H1 (cell line): ENCODE results near the gene MALT1. TPM values are rescaled to one million over a fixed set of nuclear protein-coding genes. Genes with fewer than 3 reads are reported as not detected.

Experiments used
- CTCF ChIA-PET: fragments of 300-600 bp; sonication (Branson Sonifier 250); formaldehyde crosslinking; loops from one replicate; lab custom pipeline; 2021; ENCODE audit not compliant: partially characterized antibody; lab: Charles Lee
- POLR2A ChIA-PET: fragments of 300-600 bp; sonication (Branson Sonifier 250); formaldehyde crosslinking; loops from one replicate; lab custom pipeline; 2021; ENCODE audit warnings: inconsistent platforms; ENCODE audit not compliant: partially characterized antibody; lab: Charles Lee
- DNase-seq, 2 experiments: peaks; one replicate each; pipeline versions ENCODE4 v3.0.0 to v3.0.0-alpha.2; 2010 to 2022; ENCODE audit warnings: low spot score in 2 of 2, low read depth in 1 of 2, mixed read lengths in 1 of 2
- FAIRE-seq: peaks from 2 replicates; lab custom pipeline; 2011; peaks lifted over from hg19 to GRCh38; lab: Jason Lieb, UNC
- H2AFZ ChIP-seq: 2 replicates; pipeline ENCODE4 v1.8.1; 2012; ENCODE audit warnings: low read length, inconsistent platforms
- H2AK5ac ChIP-seq: 2 replicates; pipeline ENCODE4 v1.6.1; 2013; ENCODE audit warnings: low read depth, low read length
- H2BK120ac ChIP-seq: replicated peaks from 2 replicates; pipeline ENCODE3; 2013; ENCODE audit warnings: low read depth, low read length, inconsistent platforms
- H2BK12ac ChIP-seq: 2 replicates; pipeline ENCODE4 v1.6.1; 2013; ENCODE audit warnings: low read depth, low read length
- H2BK15ac ChIP-seq: 2 replicates; pipeline ENCODE4 v1.6.1; 2013; ENCODE audit warnings: low read length
- H2BK20ac ChIP-seq: 2 replicates; pipeline ENCODE4 v1.6.1; 2013; ENCODE audit warnings: low read length
- H2BK5ac ChIP-seq: 2 replicates; pipeline ENCODE4 v1.6.1; 2013; ENCODE audit warnings: low read depth, low read length
- H3K14ac ChIP-seq: 2 replicates; pipeline ENCODE4 v1.6.1; 2013; ENCODE audit warnings: inconsistent platforms; ENCODE audit not compliant: insufficient read length
- H3K18ac ChIP-seq: 2 replicates; pipeline ENCODE4 v1.6.1; 2013; ENCODE audit warnings: low read length; ENCODE audit errors: extremely low read depth
- H3K23ac ChIP-seq: 2 replicates; pipeline ENCODE4 v1.6.1; 2013; ENCODE audit warnings: inconsistent platforms; ENCODE audit not compliant: insufficient read length
- H3K23me2 ChIP-seq: 2 replicates; pipeline ENCODE4 v1.6.1; 2013; ENCODE audit warnings: low read depth, low read length
- H3K27ac ChIP-seq: 2 replicates; pipeline ENCODE4 v1.6.1; 2011; ENCODE audit warnings: low read depth, low read length, inconsistent platforms
- H3K27me3 ChIP-seq, 4 experiments: replicated peaks in 1 of 4; 1 replicate in 1 of 4; 2 replicates in 3 of 4; pipeline versions ENCODE4 v1.6.1 to v1.8.1; 2011 to 2013; ENCODE audit warnings: low read length in 3 of 4, mild to moderate bottlenecking in 3 of 4, inconsistent platforms in 2 of 4, mixed read lengths in 2 of 4, moderate library complexity in 1 of 4; ENCODE audit not compliant: control insufficient read depth in 3 of 4, insufficient read depth in 3 of 4; ENCODE audit errors: extremely low read depth in 1 of 4
- H3K36me3 ChIP-seq, 4 experiments: 2 replicates each; pipeline versions ENCODE4 v1.6.1 to v1.8.1; 2011 to 2013; ENCODE audit warnings: mild to moderate bottlenecking in 4 of 4, low read length in 3 of 4, moderate library complexity in 2 of 4, control low read depth in 1 of 4, inconsistent platforms in 1 of 4; ENCODE audit not compliant: insufficient read depth in 4 of 4, control insufficient read depth in 2 of 4
- H3K4ac ChIP-seq: replicated peaks from 2 replicates; pipeline ENCODE3; 2013; ENCODE audit warnings: low read length, low read depth, mixed read lengths, inconsistent platforms; ENCODE audit not compliant: insufficient read length
- H3K4me1 ChIP-seq, 4 experiments: replicated peaks in 1 of 4; 1 replicate in 1 of 4; 2 replicates in 3 of 4; pipeline versions ENCODE4 v1.6.1 to v1.8.1; 2011 to 2013; ENCODE audit warnings: low read length in 3 of 4, inconsistent platforms in 2 of 4, mixed read lengths in 1 of 4; ENCODE audit not compliant: insufficient read depth in 4 of 4, control insufficient read depth in 3 of 4
- H3K4me2 ChIP-seq, 2 experiments: 2 replicates each; pipeline versions ENCODE4 v1.6.1 to v1.8.1; 2011 to 2013; ENCODE audit warnings: low read depth in 2 of 2, low read length in 2 of 2, control low read depth in 1 of 2, inconsistent platforms in 1 of 2, mild to moderate bottlenecking in 1 of 2; ENCODE audit not compliant: insufficient read depth in 1 of 2
- H3K4me3 ChIP-seq, 4 experiments: fragments of 200-600, 300-600 bp in 1 of 4; sonication (generic), shearing (Covaris generic), sonication (Bioruptor Twin) in 1 of 4; 2 replicates each; pipeline versions ENCODE4 v1.5.1 to v1.8.1; 2011 to 2016; ENCODE audit warnings: low read length in 4 of 4, low read depth in 3 of 4, control low read depth in 2 of 4, inconsistent platforms in 2 of 4, mild to moderate bottlenecking in 2 of 4, mixed read lengths in 1 of 4, moderate library complexity in 1 of 4; ENCODE audit not compliant: insufficient read depth in 2 of 4; ENCODE audit errors: extremely low read depth in 1 of 4
- H3K56ac ChIP-seq: replicated peaks from 2 replicates; pipeline ENCODE3; 2013; ENCODE audit warnings: low read depth, mild to moderate bottlenecking, mixed read lengths, low read length, inconsistent platforms; ENCODE audit not compliant: insufficient read length
- H3K79me1 ChIP-seq: 2 replicates; pipeline ENCODE4 v1.6.1; 2013; ENCODE audit warnings: low read depth, low read length, control low read depth
- H3K79me2 ChIP-seq, 2 experiments: 2 replicates each; pipeline versions ENCODE4 v1.6.1 to v1.8.1; 2012 to 2013; ENCODE audit warnings: low read length in 2 of 2, mild to moderate bottlenecking in 2 of 2, inconsistent platforms in 1 of 2; ENCODE audit not compliant: insufficient read depth in 2 of 2, control insufficient read depth in 1 of 2
- H3K9ac ChIP-seq, 4 experiments: replicated peaks in 1 of 4; 1 replicate in 1 of 4; 2 replicates in 3 of 4; pipeline versions ENCODE4 v1.6.1 to v1.8.1; 2011 to 2013; ENCODE audit warnings: low read depth in 3 of 4, low read length in 3 of 4, control low read depth in 2 of 4, mild to moderate bottlenecking in 2 of 4, moderate library complexity in 2 of 4, inconsistent platforms in 1 of 4; ENCODE audit errors: extremely low read depth in 1 of 4
- H3K9me3 ChIP-seq, 2 experiments: 2 replicates each; pipeline versions ENCODE4 v1.6.1 to v1.8.1; 2012 to 2013; ENCODE audit warnings: mild to moderate bottlenecking in 2 of 2, moderate library complexity in 2 of 2, control low read depth in 1 of 2, inconsistent platforms in 1 of 2, low read depth in 1 of 2, low read length in 1 of 2, mixed read lengths in 1 of 2; ENCODE audit not compliant: insufficient read depth in 2 of 2
- H4K20me1 ChIP-seq, 2 experiments: replicated peaks in 1 of 2; 2 replicates each; pipeline versions ENCODE3 to v1.8.1; 2011 to 2013; ENCODE audit warnings: inconsistent platforms in 2 of 2, low read length in 2 of 2, mild to moderate bottlenecking in 1 of 2; ENCODE audit not compliant: insufficient read depth in 2 of 2, control insufficient read depth in 1 of 2
- H4K5ac ChIP-seq: 2 replicates; pipeline ENCODE4 v1.6.1; 2013; ENCODE audit warnings: low read length, low read depth, mixed read lengths, inconsistent platforms; ENCODE audit not compliant: insufficient read length
- H4K8ac ChIP-seq: 2 replicates; pipeline ENCODE4 v1.8.0; 2013; ENCODE audit warnings: mild to moderate bottlenecking, moderate library complexity, low read length, inconsistent platforms; ENCODE audit not compliant: insufficient read depth; ENCODE audit errors: extremely low read depth
- H4K91ac ChIP-seq: replicated peaks from 2 replicates; pipeline ENCODE3; 2013; ENCODE audit warnings: low read length, mixed read lengths, inconsistent platforms; ENCODE audit not compliant: insufficient read length
- CHD2 ChIP-seq: IDR thresholded peaks from 2 replicates; pipeline ENCODE4 v1.6.1; 2012; ENCODE audit warnings: low read length, improper control_type of control experiment
- HDAC6 ChIP-seq: IDR thresholded peaks from one replicate; pipeline ENCODE4 v1.7.1; 2012; ENCODE audit warnings: low read depth, mild to moderate bottlenecking, inconsistent platforms, low read length, moderate library complexity
- JUN ChIP-seq: IDR thresholded peaks from 2 replicates; pipeline ENCODE4 v1.6.1; 2011; ENCODE audit warnings: low read depth, mild to moderate bottlenecking, improper control_type of control experiment, low read length
- MAFK ChIP-seq: IDR thresholded peaks from 2 replicates; pipeline ENCODE4 v1.6.1; 2012; ENCODE audit warnings: low read depth, mild to moderate bottlenecking, improper control_type of control experiment, low read length
- MAX ChIP-seq: IDR thresholded peaks from 2 replicates; pipeline ENCODE4 v1.6.1; 2012; ENCODE audit warnings: inconsistent platforms
- NANOG ChIP-seq: IDR thresholded peaks from 2 replicates; pipeline ENCODE4 v1.6.1; 2011; ENCODE audit warnings: low read length, low read depth, mild to moderate bottlenecking, inconsistent platforms; ENCODE audit not compliant: insufficient read depth, poor library complexity, severe bottlenecking
- POU5F1 ChIP-seq: IDR thresholded peaks from 2 replicates; pipeline ENCODE4 v1.6.1; 2011; ENCODE audit warnings: low read depth, mild to moderate bottlenecking, low read length, moderate library complexity
- RAD21 ChIP-seq, 2 experiments: IDR thresholded peaks in 1 of 2; conservative IDR thresholded peaks in 1 of 2; 2 replicates each; pipeline ENCODE4 v1.6.1; 2011; ENCODE audit warnings: low read depth in 2 of 2, low read length in 2 of 2, improper control_type of control experiment in 1 of 2, inconsistent platforms in 1 of 2, mild to moderate bottlenecking in 1 of 2, moderate library complexity in 1 of 2
- SAP30 ChIP-seq: fragments of 300-600 bp; sonication (generic); IDR thresholded peaks from 2 replicates; pipeline ENCODE4 v1.7.1; 2012; ENCODE audit warnings: low read length, moderate library complexity, mild to moderate bottlenecking, inconsistent platforms; ENCODE audit not compliant: insufficient read depth, insufficient replicate concordance
- SRF ChIP-seq: IDR thresholded peaks from 2 replicates; pipeline ENCODE4 v1.6.1; 2011; ENCODE audit warnings: mild to moderate bottlenecking, low read depth, low read length, moderate library complexity
- SUZ12 ChIP-seq: fragments of 200-600 bp; sonication (generic); IDR thresholded peaks from 2 replicates; pipeline ENCODE4 v1.6.1; 2012; ENCODE audit warnings: mild to moderate bottlenecking, inconsistent platforms, low read length, moderate library complexity, mixed read lengths
- WGBS, 2 experiments: shearing (Covaris generic) in 1 of 2; methylation state at CpG; one replicate each; pipeline versions ENCODE4 v1.1.6 to v1.1.7; 2013 to 2015; ENCODE audit warnings: low lambda C conversion rate in 2 of 2, mixed read lengths in 2 of 2, inconsistent platforms in 1 of 2, low coverage in 1 of 2, missing lambda C conversion rate in 1 of 2; ENCODE audit not compliant: insufficient replicate concordance in 2 of 2, insufficient coverage in 1 of 2, insufficient read length in 1 of 2; ENCODE audit errors: extremely low coverage in 1 of 2, missing lambda C conversion rate in 1 of 2; 5-methylcytosine and 5-hydroxymethylcytosine counted together
- polyA plus RNA-seq, 7 experiments: library from polyadenylated mRNA; depleted of rRNA in 3 of 7; stranded (reverse) in 5 of 7; unstranded in 2 of 7; fragments of >200 nt in 5 of 7; fragments of 200-250 nt in 2 of 7; gene quantifications; 1 replicate in 5 of 7; 2 replicates in 1 of 7; 4 replicates in 1 of 7; pipeline versions ENCODE4 v1.2.1 to v1.2.3, GENCODE V29; 2011 to 2013; ENCODE audit warnings: missing spikeins in 2 of 7, mixed read lengths in 2 of 7
- total RNA-seq: library from RNA; stranded (reverse); fragmentation: NEBNext Ultra II Directional; extraction: Animal tissue kit (Norgen Biotek cat#: 25700); gene quantifications from 2 replicates; pipeline ENCODE4 v1.2.1, GENCODE V29; 2021

MALT1 gene
- total and polyA plus RNA-seq, 2 of the 8 experiments (the other 6 are each of a cell fraction or from before 2014, with no cell fraction given) = 10.7 to 25.9 TPM

GRCh38 chr18:58728719-58729118 lies 57.5 kb downstream of the MALT1 start:
- Histone ChIP-seq H3K36me3 (no peaks in the 10 kb centered on the region; a peak in 1 of 8 replicates), H3K14ac (no peak overlapping the region)

More at GRCh38 chr18:58728719-58729118, 57.5 kb downstream of the MALT1 start:
- Histone ChIP-seq H2BK120ac (no peak overlapping the region), H3K4ac (no peak overlapping the region), H2BK20ac (no peak overlapping the region), H3K9ac (no peak overlapping the region), H3K27me3 (no peaks in the 10 kb centered on the region), H3K9me3 (no peaks in the 10 kb centered on the region), H2BK5ac (no peak overlapping the region), H3K23me2 (no peaks in the 10 kb centered on the region), H2BK15ac (no peak overlapping the region), H3K56ac (no peak overlapping the region), H4K5ac (no peak overlapping the region), H4K20me1 (no peaks in the 10 kb centered on the region), H4K91ac (no peak overlapping the region), H3K23ac (no peak overlapping the region), H3K27ac (no peak overlapping the region), H2BK12ac (no peak overlapping the region), H3K4me1 (no peaks in the 10 kb centered on the region), H4K8ac (no peak overlapping the region), H3K18ac (no peak overlapping the region), H3K4me3 (no peak overlapping the region), H3K4me2 (no peak overlapping the region), H2AK5ac (no peak overlapping the region), H3K79me2 (no peaks in the 10 kb centered on the region), H3K79me1 (no peaks in the 10 kb centered on the region), H2AFZ (no peak overlapping the region)
- ChIA-PET CTCF (interaction anchor here (1.2 to 1.3 kb wide), 2 partner anchors 23 to 35 kb away, joined by 4 read pairs; no protein-coding TSS in a partner anchor), POLR2A (no interaction called here)
- WGBS, 2 experiments = 91% methylated on average over 3 of the region's 3 CpGs; no CpG with 5 or more reads in 1 of the 2 experiments
- no peak for FAIRE-seq
- DNase-seq = no peak
- TF ChIP-seq CHD2 (no peak), NANOG (no peak), JUN (no peak), MAX (no peak), MAFK (no peak), SRF (no peak), POU5F1 (no peak), SAP30 (no peak), RAD21 (IDR thresholded peaks at IDR 0.05 in 1 of 2, conservative IDR thresholded peaks at IDR 0.05 in 1 of 2; ENCODE audit: low read depth in 2 of 2, low read length in 2 of 2) (no peak), SUZ12 (no peak), HDAC6 (no peak)
